Retina (tissue), 1 donor: ENCODE measurements around the gene BCO2.
A peak's percentile ranks its signal among the peaks of the same experiment; 100 is the strongest.

Experiments
- DNase-seq: peaks from one replicate; pipeline ENCODE4 v3.0.0-alpha.2; 2016

BCO2 gene

DNA sequence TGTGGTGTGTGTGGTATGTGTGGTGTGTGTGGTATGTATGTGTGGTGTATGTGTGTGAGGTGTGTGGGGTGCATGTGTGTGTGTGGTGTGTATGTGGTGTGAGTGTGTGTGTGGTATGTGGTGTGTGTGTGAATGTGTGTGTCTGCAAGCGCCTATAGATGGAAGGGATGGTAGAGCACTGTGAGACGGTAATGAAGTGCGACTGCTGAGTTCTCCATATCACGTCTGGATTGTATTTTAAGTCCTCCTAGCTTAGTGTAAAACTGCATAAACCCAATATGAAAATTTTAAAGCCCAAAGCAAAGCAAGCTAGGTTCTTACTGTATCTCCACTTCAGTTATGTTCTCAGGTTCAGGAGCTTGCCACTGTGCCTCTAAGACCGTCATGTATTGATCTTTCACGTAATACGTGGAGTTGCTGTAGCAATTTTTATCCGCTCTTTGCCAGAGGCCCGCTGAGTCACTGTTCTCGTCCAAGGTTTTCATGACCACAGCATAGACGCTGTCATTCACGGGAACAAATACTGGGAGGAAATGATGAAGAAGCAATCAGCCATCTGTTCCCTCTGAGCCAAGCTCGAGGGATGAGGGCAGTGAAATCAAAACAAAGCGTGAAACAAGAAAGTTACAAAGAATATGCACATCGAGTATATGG is 79.9 kb downstream of the BCO2 start:
- DNase-seq, result peak; percentile 43

DNA sequence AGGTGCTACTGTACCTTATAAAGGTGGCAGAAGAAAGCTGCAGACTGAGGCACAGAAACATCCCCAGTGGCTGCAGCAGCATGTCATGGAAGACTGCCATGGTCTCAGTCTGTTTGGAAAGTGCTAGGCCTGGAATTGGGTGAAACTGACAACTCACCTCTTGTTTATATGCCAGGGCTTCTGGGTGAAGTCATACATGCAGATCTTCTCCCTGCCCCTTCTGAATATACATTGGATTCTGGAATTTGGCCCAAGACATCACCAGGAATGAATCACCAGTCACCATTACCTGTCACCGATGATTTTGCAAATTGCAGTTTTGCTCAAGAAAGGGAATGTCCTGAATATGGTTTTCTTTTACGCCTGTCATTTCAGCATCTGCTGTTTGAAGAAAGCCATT is 85.2 kb downstream of the BCO2 start, which contains the start of gene PLET1:
PLET1 (minus strand) TSS at position 371 of the 400 bp plus-strand sequence; CDS start at position 100, 271 bp downstream.
- DNase-seq, result no peak

DNA sequence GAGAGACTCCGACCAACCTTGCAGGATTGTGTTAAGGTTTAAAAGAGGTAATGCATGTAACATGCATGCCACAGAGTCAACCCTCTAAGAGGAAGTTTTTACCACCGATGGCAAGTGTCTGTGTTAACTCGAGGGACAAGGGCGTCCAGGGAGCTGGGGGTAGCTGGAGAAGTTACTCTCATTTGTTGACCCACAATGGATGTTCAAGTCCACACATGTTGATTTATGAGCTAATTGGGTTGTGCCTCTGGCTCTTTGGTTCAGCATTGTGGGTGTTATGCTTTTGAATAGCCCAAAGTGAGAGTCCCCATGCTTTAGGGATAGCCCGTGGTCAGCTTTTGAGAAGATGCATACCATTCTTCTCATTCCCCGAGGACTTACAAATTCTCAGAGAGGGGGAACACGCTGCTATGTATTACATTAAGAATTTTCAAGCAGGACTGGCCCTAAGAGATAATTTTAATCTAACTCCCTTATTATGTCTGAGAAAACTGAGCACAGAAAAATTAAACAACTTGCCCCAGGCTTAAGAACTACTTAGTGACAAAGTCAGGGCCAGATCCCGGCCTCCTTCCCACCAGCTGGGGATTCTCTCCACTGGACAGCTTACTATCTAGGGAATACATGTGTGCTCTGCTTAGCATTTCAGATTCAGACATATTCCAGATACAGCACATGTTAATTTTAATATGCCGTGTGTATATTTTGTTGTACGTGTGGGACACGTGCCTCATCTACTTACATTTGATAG is 90.5 kb downstream of the BCO2 start:
- no peak for DNase-seq

DNA sequence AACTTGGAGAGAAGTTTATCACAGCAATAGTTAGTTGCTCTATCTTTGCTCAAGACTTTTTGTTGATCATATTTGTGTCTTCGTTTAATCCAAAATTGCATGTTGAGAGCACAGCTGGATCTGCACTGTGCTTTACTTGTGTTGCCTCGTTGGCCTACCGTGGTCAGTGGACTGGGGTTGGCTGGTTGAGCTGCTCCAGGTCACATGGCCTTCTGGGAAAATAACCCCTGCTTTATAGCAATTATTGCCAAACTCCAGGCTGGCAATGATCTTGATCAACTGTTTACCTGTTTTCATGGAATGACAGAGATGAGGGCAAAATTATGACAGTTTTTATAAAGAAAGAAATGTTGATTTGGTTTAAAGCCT is 91.1 kb downstream of the BCO2 start:
- DNase-seq, result no peak

DNA sequence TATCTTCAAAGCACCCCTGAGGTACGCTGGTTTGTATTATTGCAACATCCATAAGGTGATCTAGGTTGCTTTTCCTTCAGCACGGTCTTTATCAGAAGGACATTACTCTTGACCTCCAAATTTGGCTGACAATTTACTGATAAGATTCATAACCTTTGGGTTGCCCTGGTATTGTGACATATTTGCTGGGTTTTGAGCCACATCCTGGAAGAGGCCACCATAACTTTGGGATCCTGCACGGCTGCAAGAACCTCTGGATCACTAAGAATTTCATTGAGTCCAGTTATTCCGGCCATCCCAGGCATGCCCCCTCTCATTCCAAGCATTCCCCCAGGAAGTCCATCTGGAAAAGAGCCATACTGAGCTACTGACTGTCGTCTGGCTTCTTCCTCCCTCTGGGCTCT is 91.9 kb downstream of the BCO2 start:
- DNase-seq, result no peak

DNA sequence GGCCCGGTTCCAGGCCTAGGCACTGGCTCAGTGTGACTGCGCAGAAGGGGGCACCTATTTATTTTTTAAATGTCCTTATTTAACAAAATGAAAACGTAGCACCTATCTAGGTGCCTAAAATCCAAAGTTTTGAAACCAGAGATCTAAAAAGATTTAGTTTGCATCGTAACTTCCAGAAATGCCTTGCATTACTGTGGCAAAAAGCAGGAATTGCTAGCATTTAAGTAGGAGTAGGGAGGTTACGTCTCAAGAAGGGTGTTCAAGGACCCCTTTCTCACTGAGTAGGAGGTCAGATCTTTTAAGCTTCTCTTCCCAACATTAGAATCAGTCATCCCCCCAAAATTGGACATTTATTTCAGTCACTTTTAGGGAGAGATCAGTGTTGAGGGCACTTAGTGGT is 93.1 kb downstream of the BCO2 start:
- no peak for DNase-seq
